H1 (cell line): ENCODE data around the gene PRKAA2. TPM values are rescaled to one million over a fixed set of nuclear protein-coding genes. Genes with fewer than 3 reads are reported as not detected.

Source experiments
- ASH2L ChIP-seq: fragments of 200-600, 300-600 bp; sonication (generic); IDR thresholded peaks from one replicate; pipeline ENCODE4 v1.7.1; 2017; ENCODE audit warnings: low read length
- JUN ChIP-seq: IDR thresholded peaks from 2 replicates; pipeline ENCODE4 v1.6.1; 2011; ENCODE audit warnings: low read depth, mild to moderate bottlenecking, improper control_type of control experiment, low read length
- JUND ChIP-seq: IDR thresholded peaks from 2 replicates; pipeline ENCODE4 v1.6.1; 2011; ENCODE audit warnings: mild to moderate bottlenecking, improper control_type of control experiment, low read length
- polyA plus RNA-seq, 7 experiments: library from polyadenylated mRNA; depleted of rRNA in 3 of 7; stranded (reverse) in 5 of 7; unstranded in 2 of 7; fragments of >200 nt in 5 of 7; fragments of 200-250 nt in 2 of 7; gene quantifications; 1 replicate in 5 of 7; 2 replicates in 1 of 7; 4 replicates in 1 of 7; pipeline versions ENCODE4 v1.2.1 to v1.2.3, GENCODE V29; 2011 to 2013; ENCODE audit warnings: missing spikeins in 2 of 7, mixed read lengths in 2 of 7
- total RNA-seq: library from RNA; stranded (reverse); fragmentation: NEBNext Ultra II Directional; extraction: Animal tissue kit (Norgen Biotek cat#: 25700); gene quantifications from 2 replicates; pipeline ENCODE4 v1.2.1, GENCODE V29; 2021

PRKAA2 gene
- total and polyA plus RNA-seq, 2 of the 8 experiments (the other 6 are each of a cell fraction or from before 2014, with no cell fraction given): 2.6 to 6.4 TPM

GRCh38 chr1:56671542-56671941, 26.4 kb downstream of the PRKAA2 start (continued):
- TF ChIP-seq JUN (no peak), JUND (no peak), ASH2L (no peak)
